BJ (cell line): ENCODE data around the gene OST4. TPM values are rescaled to one million over a fixed set of nuclear protein-coding genes. Genes with fewer than 3 reads are reported as not detected.

ENCODE experiments used
- CTCF ChIA-PET: fragments of 350-600 bp; formaldehyde crosslinking; extraction: SDS; loops from one replicate; lab custom pipeline; 2021; ENCODE audit warnings: antibody characterized with exemption, inconsistent platforms; lab: Yijun Ruan, JAX
- POLR2A ChIA-PET: fragments of 300-600 bp; sonication (Branson Sonifier 250); formaldehyde crosslinking; extraction: SDS; loops from one replicate; lab custom pipeline; 2021; ENCODE audit warnings: antibody characterized with exemption; lab: Charles Lee
- DNase-seq: peaks from one replicate; pipeline ENCODE4 v3.0.0-alpha.2; 2011; ENCODE audit warnings: low read depth
- H3K27me3 ChIP-seq: 2 replicates; pipeline ENCODE4 v1.6.0; 2011; ENCODE audit warnings: low read length; ENCODE audit not compliant: control insufficient read depth, insufficient read depth
- H3K36me3 ChIP-seq: 2 replicates; pipeline ENCODE4 v1.5.1; 2011; ENCODE audit warnings: low read length; ENCODE audit not compliant: control insufficient read depth, insufficient read depth
- H3K4me3 ChIP-seq: 2 replicates; pipeline ENCODE4 v1.5.1; 2011; ENCODE audit warnings: low read depth, mild to moderate bottlenecking, control low read depth, low read length
- CTCF ChIP-seq: IDR thresholded peaks from 2 replicates; pipeline ENCODE4 v1.5.1; 2011; ENCODE audit warnings: low read depth, mild to moderate bottlenecking, control low read depth, inconsistent platforms, low read length, moderate library complexity; ENCODE audit not compliant: insufficient read depth
- polyA plus RNA-seq: library from polyadenylated mRNA; depleted of rRNA; stranded (reverse); fragments of >200 nt; gene quantifications from 2 replicates; pipeline ENCODE4 v1.2.3, GENCODE V29; 2011

Gene OST4
- polyA plus RNA-seq, 1 experiment = 887 TPM

DNA sequence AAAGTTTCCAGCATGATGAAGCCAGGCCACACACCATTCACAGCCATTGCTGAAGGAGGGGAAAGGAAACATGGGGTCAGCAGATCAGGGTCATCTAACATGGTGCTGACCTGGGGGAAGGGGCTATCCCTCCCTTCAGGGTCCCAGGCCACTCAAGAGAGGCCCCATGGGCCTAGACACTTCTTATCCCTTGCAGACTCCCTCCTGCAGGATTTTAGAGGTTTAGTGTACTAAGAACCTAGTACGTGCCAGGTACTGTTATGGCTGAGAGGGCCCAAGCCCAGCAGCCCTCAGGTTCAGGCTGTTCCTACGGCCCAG, 23.9 kb upstream of the OST4 start:
- no peak for DNase-seq
- CTCF ChIA-PET = interaction anchor here (0.8 to 5.5 kb wide), 4 partner anchors 75 to 184 kb away, joined by 3 to 38 read pairs (median 6); no protein-coding TSS in a partner anchor
- POLR2A ChIA-PET = interaction anchor here (0.6 kb wide), 1 partner anchor 76 kb away, joined by 3 read pairs; no protein-coding TSS in a partner anchor
- H3K36me3 ChIP-seq = no peaks in the 10 kb centered on the region
- no peak for TF ChIP-seq CTCF
- no peaks in the 10 kb centered on the region for H3K27me3 ChIP-seq
- H3K4me3 ChIP-seq = no peak overlapping the region

DNA sequence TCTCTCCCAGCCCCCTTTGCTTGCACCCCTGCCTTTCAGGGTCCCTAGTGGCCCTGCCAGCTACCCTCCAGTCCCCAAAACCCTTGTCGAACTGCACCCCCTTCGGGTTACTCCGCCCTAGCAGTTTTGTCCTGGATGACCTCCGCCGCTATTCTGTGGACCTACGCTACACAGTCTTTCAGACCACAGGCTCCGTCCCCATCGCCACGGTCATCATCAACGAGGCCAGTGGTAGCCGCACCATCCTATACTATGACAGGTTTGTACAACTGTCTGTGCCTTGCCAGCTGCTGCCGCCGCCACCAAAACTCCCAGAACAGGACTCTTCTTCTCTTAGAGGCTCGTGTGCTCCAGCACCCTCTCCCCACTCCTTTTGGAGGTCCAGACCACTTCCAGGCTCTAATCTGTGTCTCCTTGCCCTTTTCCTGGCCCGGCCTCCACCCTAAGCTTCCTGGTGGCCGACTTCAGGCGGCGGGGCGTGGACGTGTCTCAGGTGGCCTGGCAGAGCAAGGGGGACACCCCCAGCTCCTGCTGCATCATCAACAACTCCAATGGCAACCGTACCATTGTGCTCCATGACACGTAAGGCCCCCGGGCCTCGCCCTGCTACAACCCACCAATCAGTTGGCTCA, 23.0 kb upstream of the OST4 start:
- no peak for DNase-seq
- H3K27me3 ChIP-seq = no peaks in the 10 kb centered on the region
- H3K36me3 ChIP-seq = no peaks in the 10 kb centered on the region
- TF ChIP-seq CTCF = no peak
- CTCF ChIA-PET = interaction anchor here (0.6 to 5.5 kb wide), 7 partner anchors 52 to 209 kb away, joined by 3 to 38 read pairs (median 5); no protein-coding TSS in a partner anchor
- H3K4me3 ChIP-seq = no peak overlapping the region
- POLR2A ChIA-PET = no interaction called here

DNA sequence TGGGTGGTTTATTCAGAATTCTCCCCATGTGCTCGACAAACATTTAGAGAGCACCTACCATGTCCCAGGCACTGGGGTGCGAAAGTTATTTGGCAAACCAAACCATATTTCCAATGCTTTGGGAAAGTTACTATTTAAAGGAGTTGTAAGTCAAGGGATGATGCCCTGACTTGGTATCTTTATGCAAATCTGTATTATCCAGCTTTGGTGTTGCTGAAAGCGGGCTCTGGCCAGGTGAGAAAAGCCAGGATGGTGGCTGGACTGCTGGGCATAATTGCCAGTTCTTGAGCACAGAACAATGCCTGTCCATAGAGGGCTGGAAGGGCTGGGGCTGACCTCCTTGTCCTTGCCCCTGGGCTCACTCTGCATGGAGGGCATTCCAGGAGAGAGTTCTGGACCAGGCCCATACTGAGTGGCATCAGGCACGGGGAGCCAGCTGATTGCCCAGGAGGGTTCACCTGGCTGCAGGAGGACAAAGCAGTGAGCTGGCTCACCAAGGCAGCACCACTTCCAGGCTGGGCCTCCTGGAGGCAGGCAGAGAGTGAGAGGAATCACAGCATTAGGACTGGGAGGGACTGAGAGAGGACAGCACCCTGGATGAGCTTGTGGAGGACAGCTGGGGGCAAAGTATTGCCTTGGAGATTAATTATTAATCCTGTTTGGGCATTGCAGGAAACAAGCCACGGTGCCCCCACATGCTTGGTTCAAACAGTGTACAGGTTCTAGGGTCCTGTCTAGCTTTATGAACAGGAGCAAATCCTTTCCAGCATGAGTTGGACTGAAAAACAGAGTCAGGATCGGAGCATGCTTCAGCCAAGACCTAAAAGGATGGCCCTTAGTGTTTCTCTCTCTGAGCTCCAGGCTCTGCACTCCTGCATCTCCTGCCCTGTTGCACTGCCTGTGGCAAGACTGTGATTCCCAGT, 22.2 kb upstream of the OST4 start:
- POLR2A ChIA-PET = no interaction called here
- CTCF ChIA-PET = interaction anchor here (0.8 to 5.5 kb wide), 6 partner anchors 76 to 210 kb away, joined by 3 to 38 read pairs (median 4); no protein-coding TSS in a partner anchor

DNA sequence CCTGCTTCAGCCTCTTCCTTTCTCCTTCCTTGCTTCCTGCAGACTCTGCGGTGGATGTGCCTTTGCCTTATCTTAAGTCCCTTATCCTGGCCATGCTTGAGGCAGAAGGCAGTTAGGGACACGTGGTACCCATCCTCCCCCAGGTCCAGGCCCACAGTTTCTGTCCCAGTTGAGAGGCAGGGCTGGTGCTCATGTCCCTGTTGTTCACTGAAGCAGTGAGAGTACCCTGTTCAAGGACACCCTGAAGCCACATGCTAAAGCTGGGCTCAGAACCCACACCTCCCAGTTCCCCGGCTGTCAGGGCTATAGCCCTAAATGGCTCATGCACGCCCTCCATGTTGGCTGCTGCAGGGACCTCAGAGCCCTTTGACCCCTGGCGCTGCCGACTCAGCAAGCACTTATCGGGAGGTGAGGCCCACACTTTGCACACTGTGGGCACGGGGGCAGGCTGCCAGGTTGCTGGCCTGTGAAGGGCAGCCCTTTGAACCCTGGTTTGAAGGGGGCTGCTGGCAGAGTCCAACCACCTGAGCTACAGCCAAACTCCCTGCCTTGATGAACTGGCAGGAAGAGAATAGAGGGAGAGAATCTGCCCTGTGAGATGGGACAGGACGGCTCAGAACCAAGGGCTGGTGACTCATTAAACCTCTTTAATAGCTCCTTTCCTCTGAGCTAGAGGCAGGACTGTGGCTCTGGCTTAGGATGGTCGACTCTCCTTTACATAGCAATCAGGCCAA, 21.4 kb upstream of the OST4 start:
- ChIA-PET POLR2A (interaction anchor here (0.5 kb wide), 1 partner anchor 554 kb away, joined by 3 read pairs; no protein-coding TSS in a partner anchor), CTCF (interaction anchor here (0.9 to 5.5 kb wide), 4 partner anchors 99 to 218 kb away, joined by 3 to 38 read pairs (median 6); no protein-coding TSS in a partner anchor)
- no peaks in the 10 kb centered on the region for H3K27me3 ChIP-seq
- H3K36me3 ChIP-seq = no peaks in the 10 kb centered on the region
- DNase-seq = no peak
- H3K4me3 ChIP-seq = no peak overlapping the region
- TF ChIP-seq CTCF = no peak

More for the DNA sequence above, 22.2 kb upstream of the OST4 start:
- Histone ChIP-seq H3K4me3 (no peak overlapping the region), H3K36me3 (no peaks in the 10 kb centered on the region), H3K27me3 (no peaks in the 10 kb centered on the region)
- no peak for DNase-seq
- TF ChIP-seq CTCF = no peak
